OCI-LY3 (cell line): Measurements from ENCODE around the gene EDRF1.

Experiments used
- EZH2phosphoT487 ChIP-seq: fragments of 200-600 bp; shearing (Covaris generic); IDR thresholded peaks from 2 replicates; pipeline ENCODE4 v1.6.1; 2018; ENCODE audit warnings: antibody characterized with exemption, mixed run types, low read depth
- TF ChIP-seq, protein P1 (sequence below): fragments of 200-600, 300-600 bp; sonication (generic); IDR thresholded peaks from 2 replicates; pipeline ENCODE4 v1.5.1; 2014; ENCODE audit warnings: antibody characterized with exemption, low read length, low read depth

DNA sequence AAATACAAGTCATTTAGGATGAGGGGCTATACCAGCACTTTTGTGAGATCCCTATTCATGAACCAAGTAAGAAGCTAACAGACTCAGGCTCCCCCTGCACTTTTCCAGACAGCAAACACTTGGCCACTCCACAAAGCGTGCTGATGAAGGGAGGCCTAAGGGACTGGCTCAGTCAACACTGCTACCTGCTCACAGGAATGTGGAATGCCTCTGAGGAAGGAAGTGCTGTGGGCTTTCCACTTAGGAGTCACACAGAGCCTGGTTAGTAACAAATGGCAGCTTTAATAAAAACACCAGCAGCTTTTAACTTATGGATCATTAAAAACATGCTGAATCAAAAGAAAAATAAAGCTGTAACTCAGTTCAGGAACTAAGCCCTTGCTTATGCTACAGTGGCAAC, 88.5 kb downstream of the EDRF1 start:
- TF ChIP-seq, protein P1, sequence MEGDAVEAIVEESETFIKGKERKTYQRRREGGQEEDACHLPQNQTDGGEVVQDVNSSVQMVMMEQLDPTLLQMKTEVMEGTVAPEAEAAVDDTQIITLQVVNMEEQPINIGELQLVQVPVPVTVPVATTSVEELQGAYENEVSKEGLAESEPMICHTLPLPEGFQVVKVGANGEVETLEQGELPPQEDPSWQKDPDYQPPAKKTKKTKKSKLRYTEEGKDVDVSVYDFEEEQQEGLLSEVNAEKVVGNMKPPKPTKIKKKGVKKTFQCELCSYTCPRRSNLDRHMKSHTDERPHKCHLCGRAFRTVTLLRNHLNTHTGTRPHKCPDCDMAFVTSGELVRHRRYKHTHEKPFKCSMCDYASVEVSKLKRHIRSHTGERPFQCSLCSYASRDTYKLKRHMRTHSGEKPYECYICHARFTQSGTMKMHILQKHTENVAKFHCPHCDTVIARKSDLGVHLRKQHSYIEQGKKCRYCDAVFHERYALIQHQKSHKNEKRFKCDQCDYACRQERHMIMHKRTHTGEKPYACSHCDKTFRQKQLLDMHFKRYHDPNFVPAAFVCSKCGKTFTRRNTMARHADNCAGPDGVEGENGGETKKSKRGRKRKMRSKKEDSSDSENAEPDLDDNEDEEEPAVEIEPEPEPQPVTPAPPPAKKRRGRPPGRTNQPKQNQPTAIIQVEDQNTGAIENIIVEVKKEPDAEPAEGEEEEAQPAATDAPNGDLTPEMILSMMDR: no peak
- TF ChIP-seq EZH2phosphoT487: no peak
